Measurements from ENCODE around the gene TMEM72. TPM values are rescaled to one million over a fixed set of nuclear protein-coding genes. Genes with fewer than 3 reads are reported as not detected.
A peak's percentile ranks its signal among the peaks of the same experiment; 100 is the strongest.

Gene TMEM72
- total and polyA plus RNA-seq, 2 of the 13 experiments (the other 11 are each of a cell fraction or from before 2014, with no cell fraction given) = 0.04 TPM; not detected in 1

GRCh38 chr10:44965651-44966097 lies 54.5 kb downstream of the TMEM72 start:
- no TSS peak for BruUV-seq (replicated peaks)
- ChIA-PET CTCF (ENCODE audit: low intra/inter-chr PET ratio, low total read pairs) (interaction anchor here (1.5 kb wide), 1 partner anchor 9 kb away, joined by 5 read pairs; no protein-coding TSS in a partner anchor), POLR2A (interaction anchor here (1.1 to 13.2 kb wide), 9 partner anchors 8 to 32 kb away, joined by 4 to 407 read pairs (median 9); partner anchors contain the start of gene DEPP1)
- intact Hi-C loops (cut with micrococcal nuclease; ENCODE audit: unreplicated experiment) (loop anchor here (2.0 kb wide), 1 partner anchor 15 kb away; no protein-coding TSS in a partner anchor), in situ Hi-C loops (cut with HindIII; ENCODE audit: extremely low pct_ligation_motif_present, low pct_unique_long_range_greater_than_20kb) (loop anchor here (25.0 kb wide), 1 partner anchor 1553 kb away; the partner anchor contains the start of gene HNRNPF)
- peak overlapping the region; percentile 19; the same call in 1 of the 2 replicates for H3K9ac ChIP-seq (ENCODE audit: insufficient read depth, low read depth, low read length)
- H3K27me3 ChIP-seq (ENCODE audit: control insufficient read depth in 1 of 2, insufficient read depth in 2 of 2, low read length in 2 of 2) = no peaks in the 10 kb centered on the region
- H3K36me3 ChIP-seq (replicated peaks in 1 of 2; ENCODE audit: control insufficient read depth in 1 of 2, insufficient read depth in 2 of 2, low read length in 2 of 2) = peaks cover 6 to 26% of the 10 kb centered on the region in 2 experiments; a peak in 4 of 5 replicates
- peak overlapping the region; percentile 56 for H3K27ac ChIP-seq (ENCODE audit: extremely low read length, insufficient read depth, low read length)
- peaks cover 82% of the 10 kb centered on the region for H3K4me1 ChIP-seq (ENCODE audit: insufficient read depth, low read length)
- H3K79me2 ChIP-seq (ENCODE audit: insufficient read depth, low read length) = peaks cover 72% of the 10 kb centered on the region
- H3K4me2 ChIP-seq (ENCODE audit: low read depth, low read length) = peak overlapping the region; percentile 95
- DNase-seq (ENCODE audit: low spot score) (no peak), FAIRE-seq (no peak), ATAC-seq (no peak)
- 76% methylated on average over 6 of the region's 6 CpGs for WGBS (ENCODE audit: low lambda C conversion rate)
- peaks cover 9% of the 10 kb centered on the region; the same call in 1 of the 2 replicates for H4K20me1 ChIP-seq (ENCODE audit: insufficient read depth, low read length)
- TF ChIP-seq RBFOX2 (IDR thresholded peaks at IDR 0.05; ENCODE audit: low read depth, low read length) (peak; percentile 34; the same call in 1 of the 2 replicates), ZNF556 (CRISPR knock-in tag; IDR thresholded peaks at IDR 0.05; ENCODE audit: borderline replicate concordance) (no peak), ATF7 (IDR thresholded peaks at IDR 0.05) (no peak), ATF7 (CRISPR knock-in tag; IDR thresholded peaks at IDR 0.05) (no peak), FUBP1 (CRISPR knock-in tag; IDR thresholded peaks at IDR 0.05; ENCODE audit: borderline replicate concordance) (no peak), CTCF (CRISPR knock-in tag; IDR thresholded peaks at IDR 0.05) (peak; percentile 29), ZNF687 (CRISPR knock-in tag; IDR thresholded peaks at IDR 0.05) (peak; percentile 31), ZNF280D (CRISPR knock-in tag; IDR thresholded peaks at IDR 0.05) (no peak), STAG1 (CRISPR knock-in tag; IDR thresholded peaks at IDR 0.05) (0 out of 2 replicates have a peak, but pooled peaks have one; percentile 6), KDM3A (CRISPR knock-in tag; IDR thresholded peaks at IDR 0.05; ENCODE audit: low read depth) (no peak)
- no peaks in the 10 kb centered on the region for H3K9me3 ChIP-seq (ENCODE audit: low read length)
- H3K4me3 ChIP-seq (replicated peaks in 1 of 3; ENCODE audit: insufficient read depth in 1 of 3, low read depth in 2 of 3, low read length in 3 of 3) = peak overlapping the region in 1 of 3 experiments; percentile 30; a peak in 2 of 6 replicates
- H2AFZ ChIP-seq (ENCODE audit: low read length) = no peak overlapping the region
